DMS53 treated with DMSO at 0.1 percent for 48 hours (cell line): Measurements from ENCODE around the gene ATP6V1B1.

Experiments used
- DNase-seq: peaks from one replicate; lab custom pipeline; 2025; ENCODE audit not compliant: unreplicated experiment; lab: John Stamatoyannopoulos, UW

The ATP6V1B1 gene

GRCh38 chr2:70901227-70902066 is 34.3 kb upstream of the ATP6V1B1 start:
- peak; percentile 20 for DNase-seq

GRCh38 chr2:70902067-70902442 is 33.6 kb upstream of the ATP6V1B1 start:
- no peak for DNase-seq

- no peak for DNase-seq
Measured at GRCh38 chr2:70902579-70902978, 33.1 kb upstream of the ATP6V1B1 start.

GRCh38 chr2:70903171-70903570 is 32.5 kb upstream of the ATP6V1B1 start:
- no peak for DNase-seq

GRCh38 chr2:70903641-70904340 is 31.9 kb upstream of the ATP6V1B1 start:
- DNase-seq, result no peak

- no peak for DNase-seq
Measured at GRCh38 chr2:70904371-70905216, 31.1 kb upstream of the ATP6V1B1 start.

- DNase-seq, result no peak
Measured at GRCh38 chr2:70905443-70906421, 30.0 kb upstream of the ATP6V1B1 start.

- DNase-seq, result no peak
Measured at GRCh38 chr2:70906439-70907005, 29.2 kb upstream of the ATP6V1B1 start.

GRCh38 chr2:70907130-70908057 is 28.3 kb upstream of the ATP6V1B1 start:
- no peak for DNase-seq

GRCh38 chr2:70916291-70916690 is 19.4 kb upstream of the ATP6V1B1 start:
- DNase-seq, result no peak

- DNase-seq, result no peak
Measured at GRCh38 chr2:70918016-70918415, 17.7 kb upstream of the ATP6V1B1 start.

GRCh38 chr2:70919672-70920366 is 15.9 kb upstream of the ATP6V1B1 start:
- peak; percentile 77 for DNase-seq

GRCh38 chr2:70920367-70920715 is 15.4 kb upstream of the ATP6V1B1 start:
- DNase-seq, result no peak

- no peak for DNase-seq
Measured at GRCh38 chr2:70921031-70921430, 14.7 kb upstream of the ATP6V1B1 start.

- peak; percentile 53 for DNase-seq
Measured at GRCh38 chr2:70921839-70922234, 13.9 kb upstream of the ATP6V1B1 start.

GRCh38 chr2:70922235-70923234 is 13.2 kb upstream of the ATP6V1B1 start:
- peak; percentile 53 for DNase-seq

GRCh38 chr2:70923378-70924015 is 12.2 kb upstream of the ATP6V1B1 start:
- DNase-seq, result no peak
